Measurements from ENCODE around the gene GPR22. TPM values are rescaled to one million over a fixed set of nuclear protein-coding genes. Genes with fewer than 3 reads are reported as not detected.

GPR22 gene, protein sequence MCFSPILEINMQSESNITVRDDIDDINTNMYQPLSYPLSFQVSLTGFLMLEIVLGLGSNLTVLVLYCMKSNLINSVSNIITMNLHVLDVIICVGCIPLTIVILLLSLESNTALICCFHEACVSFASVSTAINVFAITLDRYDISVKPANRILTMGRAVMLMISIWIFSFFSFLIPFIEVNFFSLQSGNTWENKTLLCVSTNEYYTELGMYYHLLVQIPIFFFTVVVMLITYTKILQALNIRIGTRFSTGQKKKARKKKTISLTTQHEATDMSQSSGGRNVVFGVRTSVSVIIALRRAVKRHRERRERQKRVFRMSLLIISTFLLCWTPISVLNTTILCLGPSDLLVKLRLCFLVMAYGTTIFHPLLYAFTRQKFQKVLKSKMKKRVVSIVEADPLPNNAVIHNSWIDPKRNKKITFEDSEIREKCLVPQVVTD
- 0.20 TPM for total RNA-seq

DNA sequence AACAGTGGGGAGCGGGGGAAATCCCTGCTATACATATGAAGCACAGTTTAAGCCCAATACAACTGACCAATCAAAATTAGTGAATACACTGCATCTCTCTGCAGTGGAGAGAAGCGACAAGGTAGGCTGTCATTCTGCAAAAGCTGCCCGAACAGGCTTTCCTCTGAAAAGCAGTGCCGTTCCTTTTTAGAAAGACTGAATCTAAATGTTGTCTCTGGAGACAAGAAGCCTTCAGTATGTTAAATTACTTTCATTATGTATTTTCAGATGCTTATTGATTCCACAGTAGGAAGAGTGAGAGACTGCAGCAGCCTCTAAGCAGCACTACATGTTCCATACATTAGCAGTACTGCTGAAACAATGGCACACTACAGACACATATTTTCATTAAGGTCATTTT lies at the start of gene GPR22:
Gene GPR22, plus strand, starts transcription at position 129 of the 400 bp plus-strand sequence. CDS start 4,004 bp downstream, outside the sequence.
- DNase-seq: no peak

DNA sequence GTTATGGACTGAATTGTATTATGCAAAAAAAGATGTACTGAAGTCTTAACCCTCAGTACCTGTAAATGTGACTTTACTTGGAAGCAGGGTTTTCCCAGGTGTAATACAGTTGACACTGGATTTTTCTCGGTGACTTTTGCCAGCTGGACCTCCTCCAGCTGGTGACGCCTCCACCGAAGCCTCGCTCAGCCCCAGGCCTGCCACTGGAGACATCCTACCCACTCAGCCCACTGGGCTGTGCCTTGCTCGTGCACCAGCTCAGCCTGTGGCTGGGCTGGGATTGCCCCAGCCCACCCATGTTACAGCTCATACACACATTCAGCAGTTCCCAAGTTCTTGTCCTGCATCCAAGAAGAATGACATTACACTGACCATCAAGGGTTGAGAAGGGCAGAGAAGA lies 42.4 kb upstream of the GPR22 start:
- no peak for DNase-seq

DNA sequence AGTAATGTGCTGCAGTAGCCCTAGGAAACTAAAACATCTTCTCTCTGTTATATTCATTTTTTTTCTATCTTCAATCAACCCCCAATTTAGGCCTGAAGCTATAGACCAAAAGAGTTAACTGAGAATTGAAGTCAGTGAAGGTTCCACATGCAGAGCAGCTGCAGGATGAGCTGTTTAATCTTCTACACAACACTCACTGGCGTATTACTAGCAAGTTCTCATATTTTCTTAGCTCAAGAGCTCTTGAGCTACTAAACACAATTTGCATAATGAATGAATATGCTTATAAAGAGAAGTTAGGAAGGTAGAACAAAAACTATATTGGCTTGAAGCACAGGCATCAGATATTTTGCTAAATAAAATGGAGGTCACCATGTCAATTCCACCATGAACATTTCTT lies 41.2 kb upstream of the GPR22 start:
- peak; percentile 3 for DNase-seq

DNA sequence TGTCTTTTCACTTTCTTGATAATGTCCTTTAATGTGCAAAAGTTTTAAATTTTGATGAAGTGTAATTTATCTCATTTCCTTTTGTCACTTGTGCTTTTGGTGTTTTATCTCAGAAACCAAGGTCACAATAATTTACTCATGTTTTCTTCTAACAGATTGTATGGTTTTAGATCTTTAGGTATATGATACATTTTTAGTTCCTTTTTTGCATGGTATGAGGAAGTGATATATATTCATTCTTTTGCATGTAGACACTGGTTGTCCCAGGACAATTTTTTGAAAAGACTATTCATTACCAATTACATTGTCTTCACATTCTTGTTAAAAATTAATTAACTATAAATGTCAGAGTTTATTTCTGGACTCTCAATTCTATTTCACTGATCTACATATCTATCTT lies 39.8 kb upstream of the GPR22 start:
- DNase-seq: no peak

DNA sequence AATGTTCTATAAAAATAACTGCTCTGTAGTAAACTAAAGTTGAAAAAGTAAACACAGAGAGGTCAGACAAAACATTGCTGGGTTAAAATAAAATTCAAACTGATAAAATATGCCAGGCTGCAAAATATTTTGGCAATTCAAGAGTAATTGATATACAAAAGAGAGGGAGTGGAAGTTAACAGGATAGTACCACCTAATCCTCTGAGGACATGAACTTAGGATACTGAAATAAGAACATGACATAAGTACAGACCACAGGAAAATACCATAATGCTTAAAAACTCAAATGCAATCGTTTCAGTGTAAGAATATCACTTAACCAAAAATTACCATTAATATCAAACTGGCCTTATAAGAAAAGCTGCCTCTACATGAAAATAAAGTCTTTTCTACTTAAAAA lies 37.6 kb upstream of the GPR22 start:
- DNase-seq: no peak

DNA sequence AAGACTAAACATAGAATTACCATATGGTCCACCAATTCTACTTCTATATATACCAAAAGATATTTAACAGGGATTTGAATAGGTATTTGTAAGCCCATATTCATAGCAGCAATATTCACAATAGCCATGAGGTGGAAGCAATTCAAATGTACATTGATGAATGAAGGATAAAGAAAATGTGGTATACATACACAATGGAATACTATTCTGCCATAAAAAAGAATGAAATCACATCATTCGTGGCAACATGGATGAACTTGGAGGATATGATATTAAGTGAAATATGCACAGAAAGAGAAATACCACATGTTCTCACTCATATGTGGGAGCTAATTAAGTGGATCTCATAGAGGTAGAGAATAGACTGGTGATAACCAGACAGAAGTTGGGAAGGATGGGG lies 34.1 kb upstream of the GPR22 start:
- DNase-seq: no peak

DNA sequence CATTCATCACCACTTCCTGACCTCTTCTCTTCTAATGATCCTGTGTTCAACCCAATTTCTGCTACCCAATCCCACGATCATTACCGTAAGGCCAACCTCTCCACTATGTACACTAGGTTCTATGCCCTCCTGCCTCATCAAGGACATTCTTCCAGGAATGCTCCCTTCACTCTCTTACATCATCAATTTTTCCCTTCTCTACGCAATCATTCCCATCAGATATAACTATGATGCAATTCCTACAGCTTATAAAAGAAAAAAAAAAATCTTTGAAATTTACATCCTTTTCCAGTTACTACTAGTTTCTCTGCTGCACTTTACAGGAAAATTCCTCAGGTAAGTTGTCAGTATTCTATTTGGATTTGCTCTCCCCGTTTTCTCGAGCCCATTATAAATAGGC lies 30.8 kb upstream of the GPR22 start:
- no peak for DNase-seq

DNA sequence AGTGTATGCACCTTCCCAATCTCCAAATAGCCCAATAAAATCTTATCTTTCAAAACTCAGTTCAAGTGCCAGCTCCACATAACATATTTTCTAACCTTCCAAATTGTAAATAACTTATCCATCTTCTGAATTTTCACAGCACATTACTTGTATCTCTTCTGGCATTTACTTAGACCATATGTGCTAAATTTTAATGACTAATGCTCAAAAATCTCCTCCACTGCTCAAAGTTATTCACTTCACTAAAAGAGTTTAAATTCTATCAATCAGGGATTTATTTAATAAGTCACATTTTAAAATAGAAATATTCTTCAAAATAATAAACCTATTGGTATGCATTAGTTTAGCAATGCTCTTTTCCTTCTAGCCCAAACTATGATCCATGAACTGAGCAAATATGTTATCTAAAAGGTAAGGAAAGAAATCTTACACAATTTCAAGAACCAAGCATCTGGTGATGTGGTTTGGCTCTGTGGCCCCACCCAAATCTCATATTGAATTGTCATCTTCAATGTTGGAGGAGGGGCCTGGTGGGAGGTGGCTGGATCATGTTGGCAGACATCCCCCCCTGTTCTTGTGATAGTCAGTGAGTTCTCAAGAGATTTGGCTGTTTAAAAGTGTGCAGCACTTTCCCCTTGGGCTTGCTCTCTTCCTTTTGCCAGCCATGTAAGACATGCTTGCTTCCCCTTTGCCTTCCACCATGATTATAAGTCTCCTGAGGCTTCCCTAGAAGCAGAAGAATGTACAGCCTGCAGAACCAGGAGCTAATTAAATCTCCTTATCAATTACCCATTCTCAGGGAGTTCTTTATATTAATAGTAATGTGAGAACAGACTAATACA lies 28.1 kb upstream of the GPR22 start:
- no peak for DNase-seq

DNA sequence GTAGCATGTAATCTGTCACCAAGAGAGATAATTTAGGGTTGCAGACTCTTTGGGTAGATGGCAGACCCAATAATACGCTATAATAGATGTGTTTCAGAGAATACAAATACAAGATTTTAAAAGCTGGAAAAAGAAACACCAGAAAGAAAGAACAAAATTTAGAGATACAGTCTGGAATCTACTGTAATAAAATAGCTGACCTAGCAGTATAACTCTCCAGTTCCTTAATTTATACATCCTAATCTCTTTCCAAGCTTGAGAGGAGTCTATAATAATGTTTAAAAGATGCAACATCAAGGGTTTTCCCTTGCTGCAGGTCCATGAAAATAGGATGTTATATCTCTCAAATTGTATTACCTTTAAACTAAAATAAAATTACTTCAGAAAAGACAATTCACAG lies 27.2 kb upstream of the GPR22 start:
- DNase-seq: no peak

DNA sequence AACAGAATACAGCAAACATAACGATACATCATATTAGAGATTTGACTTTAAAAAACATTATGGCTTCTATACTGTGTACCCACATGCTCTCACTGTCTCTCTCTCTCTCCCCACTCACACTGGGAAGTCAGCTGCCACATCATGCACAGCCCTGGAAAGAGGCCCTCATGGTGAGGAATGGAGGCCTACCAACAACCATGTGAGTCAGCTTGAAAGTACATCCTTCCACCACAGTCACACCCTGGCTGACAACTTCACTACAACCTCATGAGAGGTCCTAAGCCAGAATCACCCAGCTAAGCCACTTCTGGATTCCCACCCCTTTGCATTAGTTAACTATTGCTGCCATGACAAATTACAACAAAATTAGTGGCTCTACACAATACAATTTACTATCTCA lies 23.3 kb upstream of the GPR22 start:
- no peak for DNase-seq

DNA sequence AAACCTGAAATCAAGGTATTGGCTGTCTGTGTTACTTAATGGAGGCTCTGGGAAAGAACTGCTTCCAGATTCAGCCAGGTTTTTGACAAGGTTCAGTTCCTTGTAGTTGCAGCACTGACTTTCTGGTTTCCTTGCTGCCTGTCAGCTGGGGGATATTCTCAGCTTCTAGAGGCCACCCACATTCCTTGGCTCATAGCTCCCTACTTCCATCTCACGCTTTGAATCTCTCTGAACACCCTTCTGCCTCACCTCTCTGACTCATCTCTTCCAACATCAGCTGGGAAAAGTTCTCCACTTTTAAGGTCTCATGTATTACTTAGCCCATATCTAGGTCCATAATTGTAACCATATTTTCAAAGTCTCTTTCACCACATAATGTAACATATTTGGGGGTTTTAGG lies 22.9 kb upstream of the GPR22 start:
- DNase-seq: no peak

DNA sequence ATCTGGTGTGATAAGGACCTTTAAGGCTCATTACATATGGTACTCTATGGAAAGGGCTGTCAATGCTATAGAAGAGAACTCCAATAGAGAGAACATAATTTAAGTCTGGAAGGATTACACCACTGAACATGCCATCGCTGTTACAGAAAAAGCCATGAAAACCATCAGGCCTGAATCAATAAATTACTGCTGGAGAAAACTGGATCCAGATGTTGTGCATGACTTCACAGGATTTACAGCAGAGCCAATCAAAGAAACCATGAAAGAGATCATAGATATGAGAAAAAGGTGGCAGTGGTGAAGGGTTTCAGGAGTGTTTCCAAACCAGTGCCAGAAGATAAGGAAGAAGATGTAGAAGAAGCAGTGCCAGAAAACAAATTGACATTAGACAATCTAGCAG lies 18.9 kb upstream of the GPR22 start:
- no peak for DNase-seq

DNA sequence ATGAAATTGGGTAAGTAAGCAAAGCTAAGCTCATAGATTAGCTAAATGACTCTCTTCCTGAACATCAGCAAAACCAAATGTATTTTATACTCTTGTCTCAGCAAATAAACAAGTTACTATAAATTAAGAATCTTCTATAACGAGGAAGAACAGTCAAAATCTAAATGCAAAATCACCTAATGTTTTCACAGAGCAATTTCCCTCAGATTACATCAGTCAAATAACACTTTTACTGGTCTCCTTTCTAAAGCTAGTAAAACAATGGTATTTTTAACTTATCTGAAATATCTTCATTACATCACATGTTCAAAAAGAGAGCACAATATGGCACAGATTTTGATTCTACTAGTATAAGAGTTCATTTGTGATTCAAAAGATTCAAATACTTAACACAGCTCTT lies 16.5 kb upstream of the GPR22 start:
- DNase-seq: no peak

DNA sequence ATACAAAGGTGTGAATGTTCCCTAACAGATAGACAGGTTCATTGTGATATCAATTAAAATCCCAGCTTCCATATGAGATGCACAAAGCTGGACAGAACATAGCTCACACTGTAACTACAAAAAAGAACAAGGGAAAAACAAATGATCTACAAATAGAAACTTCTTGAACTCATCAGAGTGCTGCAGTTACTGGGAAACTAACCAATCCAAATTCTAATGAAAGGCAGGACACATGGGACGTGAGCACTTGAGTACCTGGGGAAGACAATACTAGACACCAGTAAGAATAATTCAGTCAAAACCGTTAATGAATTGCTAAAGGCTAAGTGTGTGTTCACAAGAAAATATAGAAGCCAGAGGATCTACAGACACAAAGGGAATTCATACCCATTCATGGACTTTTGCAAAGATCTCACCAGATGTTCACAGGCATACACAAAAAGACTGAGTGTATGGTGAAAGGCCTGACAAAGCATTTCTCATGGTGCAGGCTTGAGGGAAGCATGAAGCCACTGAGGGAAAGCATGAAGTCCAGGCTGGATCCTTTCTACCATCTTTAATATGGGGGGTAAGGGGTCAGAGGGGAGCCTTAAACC lies 7.8 kb upstream of the GPR22 start:
- peak; percentile 1 for DNase-seq

DNA sequence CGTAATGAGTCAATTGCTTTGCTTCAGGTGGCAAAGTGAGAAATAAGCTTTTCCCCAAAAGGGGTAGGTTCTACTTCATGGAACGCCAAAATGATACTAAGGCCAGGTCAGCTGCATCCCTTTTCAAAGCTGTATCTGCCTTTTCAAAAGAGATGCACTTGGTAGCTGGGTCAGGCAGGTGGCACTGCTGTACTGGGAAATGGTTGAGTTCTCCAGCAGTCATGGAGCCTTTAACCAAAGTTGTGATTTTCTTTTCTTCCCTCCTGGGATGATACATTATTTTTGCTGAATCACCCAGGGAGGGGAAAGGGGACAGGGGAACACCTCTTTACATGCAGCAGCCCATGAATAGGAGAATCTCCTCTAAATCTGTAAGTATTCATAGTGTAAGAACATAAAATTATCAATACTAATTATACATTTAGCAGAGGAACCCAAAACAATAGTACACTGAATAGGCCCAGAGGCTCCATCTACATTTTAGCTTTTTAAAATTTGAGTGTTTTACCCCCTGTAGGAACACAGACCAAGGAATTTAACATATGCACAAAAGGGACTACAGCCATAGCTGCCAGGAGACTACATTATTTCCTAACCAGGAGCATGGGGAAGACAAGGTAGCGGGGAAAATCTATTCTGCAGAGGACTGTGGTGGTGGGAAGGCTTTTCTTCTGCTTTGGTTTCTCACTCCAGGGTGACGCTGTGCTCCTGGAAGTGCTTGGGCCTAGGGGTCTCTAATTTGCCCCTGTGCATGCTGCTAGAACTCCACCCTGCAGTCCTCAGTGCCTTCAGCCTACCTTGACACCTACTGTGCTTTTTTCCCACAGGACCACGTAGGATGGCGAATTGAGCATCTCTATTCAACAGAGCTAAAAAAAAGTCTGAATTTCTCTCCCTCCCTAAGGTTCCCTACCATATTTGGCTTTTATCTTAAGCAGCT lies 6.4 kb upstream of the GPR22 start:
- peak; percentile 15 for DNase-seq

DNA sequence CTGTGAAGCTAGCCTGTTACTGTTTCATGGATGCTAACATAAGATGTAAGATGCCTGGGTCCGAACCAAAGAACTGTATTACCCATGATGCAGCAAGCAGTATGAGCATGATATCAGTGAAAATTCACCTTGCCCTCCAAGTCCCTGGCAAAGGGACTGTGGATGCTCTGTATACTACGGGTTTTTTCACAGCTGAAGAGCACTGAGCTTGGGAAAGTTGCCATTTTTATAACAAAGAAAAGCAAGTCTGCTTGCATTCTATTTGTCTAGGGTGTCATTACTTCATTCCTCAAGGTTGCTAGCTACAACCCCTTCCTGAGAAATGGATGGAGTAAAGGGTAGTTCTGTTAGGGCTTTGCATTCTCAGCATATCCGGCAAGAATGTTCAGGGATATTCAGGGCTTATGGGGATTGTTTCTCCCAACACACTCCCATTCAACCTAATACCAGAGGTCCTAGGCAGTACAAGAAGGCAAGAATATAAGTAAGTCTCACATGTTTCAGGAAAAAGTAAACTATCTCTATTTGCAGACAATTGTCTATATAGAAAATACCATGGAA lies 5.1 kb upstream of the GPR22 start:
- DNase-seq: no peak

DNA sequence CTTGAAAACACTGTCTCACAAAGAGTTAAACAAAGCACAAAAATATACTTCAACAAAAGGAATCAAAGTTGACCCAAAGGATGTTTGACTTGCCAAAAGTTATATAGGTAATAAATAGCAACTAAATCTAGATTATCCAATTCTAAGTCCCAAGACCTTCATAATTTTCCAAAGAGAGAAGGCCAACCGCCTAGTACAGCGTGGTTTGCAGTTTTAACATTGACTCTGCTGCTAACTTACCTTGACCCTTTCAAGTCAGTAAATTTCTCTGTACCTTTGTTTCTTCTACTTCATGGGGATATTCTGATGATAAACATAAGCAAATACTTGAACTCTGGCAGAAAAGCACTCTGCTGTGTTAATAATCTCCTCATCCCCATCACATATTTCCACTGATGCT lies 1.9 kb upstream of the GPR22 start:
- DNase-seq: no peak

DNA sequence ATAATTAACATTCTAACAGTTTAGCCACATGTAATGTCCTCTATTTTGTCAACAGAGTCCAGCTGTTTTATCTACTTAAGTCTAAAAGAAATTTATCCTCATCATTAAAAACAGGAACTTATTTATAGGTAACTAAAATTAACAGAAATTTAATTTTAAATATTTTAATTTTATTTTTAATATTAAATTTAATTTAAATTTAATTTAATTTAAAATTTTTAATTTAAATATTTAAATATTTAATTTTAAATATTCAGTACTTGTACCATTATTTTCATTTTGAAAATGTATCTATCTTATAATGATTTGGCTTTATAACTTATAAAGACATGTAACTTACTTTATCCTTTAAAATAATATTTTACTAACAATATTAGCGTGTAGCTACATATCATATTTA lies 1.0 kb upstream of the GPR22 start:
- no peak for DNase-seq

DNA sequence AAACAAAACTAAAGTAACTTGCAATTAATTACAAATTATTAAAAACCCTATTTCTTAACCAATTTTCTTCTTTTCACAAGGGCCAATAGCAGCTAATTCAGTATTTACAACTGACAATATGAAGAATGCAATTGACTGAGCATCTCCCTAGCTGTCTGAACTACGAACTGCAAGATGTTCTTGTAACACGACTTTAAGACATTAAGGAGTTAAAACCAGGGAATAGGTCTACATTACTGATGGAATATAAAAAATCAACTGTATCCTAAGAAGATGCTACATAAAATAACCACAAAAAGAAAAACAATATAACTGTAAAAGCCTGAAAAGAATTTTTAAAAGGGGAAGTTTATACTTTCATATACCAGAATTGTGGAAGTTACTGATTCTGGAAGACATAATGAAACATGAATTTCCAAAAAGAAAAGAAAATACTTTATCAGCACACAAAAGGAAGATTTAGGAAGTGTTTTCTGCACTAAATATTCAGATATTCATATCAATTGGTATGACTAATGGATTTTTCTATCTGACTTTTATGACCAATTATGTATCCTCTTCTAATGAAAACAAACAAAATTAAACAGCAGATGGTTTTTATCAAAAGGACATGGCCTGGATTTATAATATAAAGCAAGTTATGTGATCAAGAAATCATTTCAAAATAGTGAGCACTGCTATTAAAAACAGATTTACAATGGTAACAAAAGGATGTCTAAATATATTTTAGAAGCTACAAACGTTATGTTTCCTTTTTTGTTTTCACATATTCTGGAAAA lies 1.6 kb downstream of the GPR22 start:
- DNase-seq: peak; percentile 8

DNA sequence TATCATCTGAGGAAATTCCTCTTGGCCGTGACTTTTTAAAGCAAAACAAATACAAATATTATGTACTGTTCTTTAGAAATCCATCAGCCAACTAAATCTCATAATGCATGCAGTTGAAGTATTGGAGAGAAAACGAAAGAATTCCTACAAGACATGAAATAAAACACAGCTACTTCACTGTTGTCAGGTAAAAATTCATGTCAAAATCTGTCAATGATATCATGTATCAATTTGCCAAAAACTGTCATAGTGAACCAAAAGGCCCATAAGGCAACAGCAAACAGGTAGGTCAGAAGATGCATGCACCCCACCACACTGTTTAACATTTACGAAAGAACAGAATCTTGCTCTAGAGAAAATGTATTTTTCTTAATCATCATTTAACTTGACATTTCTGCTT lies 2.3 kb downstream of the GPR22 start:
- no peak for DNase-seq

DNA sequence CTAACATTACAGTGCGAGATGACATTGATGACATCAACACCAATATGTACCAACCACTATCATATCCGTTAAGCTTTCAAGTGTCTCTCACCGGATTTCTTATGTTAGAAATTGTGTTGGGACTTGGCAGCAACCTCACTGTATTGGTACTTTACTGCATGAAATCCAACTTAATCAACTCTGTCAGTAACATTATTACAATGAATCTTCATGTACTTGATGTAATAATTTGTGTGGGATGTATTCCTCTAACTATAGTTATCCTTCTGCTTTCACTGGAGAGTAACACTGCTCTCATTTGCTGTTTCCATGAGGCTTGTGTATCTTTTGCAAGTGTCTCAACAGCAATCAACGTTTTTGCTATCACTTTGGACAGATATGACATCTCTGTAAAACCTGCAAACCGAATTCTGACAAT lies 4.3 kb downstream of the GPR22 start:
- DNase-seq: no peak
